DMS53 treated with DMSO at 0.1 percent for 48 hours (cell line): ENCODE results near the gene BAG2.
A peak's percentile ranks its signal among the peaks of the same experiment; 100 is the strongest.

Experiments
- DNase-seq: peaks from one replicate; lab custom pipeline; 2025; ENCODE audit not compliant: unreplicated experiment; lab: John Stamatoyannopoulos, UW

BAG2 gene

GRCh38 chr6:57172136-57173055 lies at the start of gene BAG2:
Gene BAG2, plus strand, starts transcription at chr6:57172326. Its CDS starts 372 bp downstream, at chr6:57172698.
- peak; percentile 62 for DNase-seq

- no peak for DNase-seq
Observed at GRCh38 chr6:57123111-57123510, 49.0 kb upstream of the BAG2 start.

DNA sequence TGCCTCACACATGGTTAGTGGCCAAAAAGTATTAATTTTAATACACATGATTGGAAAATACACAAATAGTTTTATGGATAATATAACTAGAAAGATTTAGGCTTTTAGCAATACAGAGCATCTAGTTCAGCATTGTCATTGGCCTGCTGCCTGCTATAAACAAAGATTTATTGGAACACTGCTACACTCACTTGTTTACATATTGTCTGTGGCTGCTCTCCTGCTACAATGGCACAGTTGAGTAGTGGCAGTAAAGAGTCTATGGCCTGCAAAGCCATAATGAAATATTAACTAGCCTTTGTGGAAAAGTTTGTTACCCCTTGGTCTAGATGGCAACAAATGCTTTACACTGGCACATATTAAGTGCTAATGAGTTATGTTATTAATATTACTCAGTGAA lies 44.4 kb upstream of the BAG2 start:
- DNase-seq = no peak

DNA sequence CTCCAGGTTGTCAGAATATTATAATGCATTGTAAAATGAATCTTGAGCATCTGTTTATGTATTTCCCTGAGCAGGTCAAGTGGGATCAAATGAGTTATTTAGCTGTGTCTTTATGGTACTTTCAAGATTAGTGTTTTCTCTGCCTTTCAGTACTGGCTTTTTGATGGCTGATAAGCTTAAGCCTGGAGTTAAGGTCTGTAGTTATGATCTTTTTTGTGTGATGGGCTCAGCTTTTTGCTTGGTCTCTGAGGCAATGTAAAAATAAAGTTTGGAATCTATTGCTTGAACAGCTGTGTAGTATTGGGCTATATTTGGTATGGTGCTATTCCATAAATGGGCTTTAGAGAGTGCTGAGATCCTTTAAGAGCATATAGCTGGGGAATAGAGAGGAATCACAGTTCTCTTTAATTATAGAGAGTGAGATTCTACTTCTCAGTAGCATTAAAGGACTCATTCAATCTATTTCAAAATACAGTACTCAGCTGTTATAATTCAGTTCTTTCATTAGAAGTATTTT lies 41.4 kb upstream of the BAG2 start:
- DNase-seq = no peak

GRCh38 chr6:57134954-57135353 lies 37.2 kb upstream of the BAG2 start:
- DNase-seq = no peak

DNA sequence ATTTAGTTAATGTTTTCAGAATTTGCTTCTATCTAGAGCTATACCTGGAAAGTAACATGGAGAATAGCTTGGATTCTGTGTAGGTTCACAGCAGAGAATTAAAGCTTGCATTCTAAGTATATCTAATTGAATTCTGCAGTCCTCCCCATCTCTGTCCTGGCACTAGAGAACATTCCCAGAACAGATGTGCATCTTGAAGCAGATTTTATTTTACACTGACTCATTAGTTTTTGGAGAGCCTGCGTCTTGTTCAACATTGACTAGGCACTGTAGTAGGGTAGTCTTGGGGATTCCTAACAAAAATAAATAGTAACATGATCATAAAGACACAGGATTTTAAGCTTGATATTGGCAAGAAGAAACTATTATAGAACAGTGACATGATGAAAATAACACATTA lies 36.2 kb upstream of the BAG2 start:
- DNase-seq = no peak

GRCh38 chr6:57137350-57137749 lies 34.8 kb upstream of the BAG2 start:
- DNase-seq = no peak

DNA sequence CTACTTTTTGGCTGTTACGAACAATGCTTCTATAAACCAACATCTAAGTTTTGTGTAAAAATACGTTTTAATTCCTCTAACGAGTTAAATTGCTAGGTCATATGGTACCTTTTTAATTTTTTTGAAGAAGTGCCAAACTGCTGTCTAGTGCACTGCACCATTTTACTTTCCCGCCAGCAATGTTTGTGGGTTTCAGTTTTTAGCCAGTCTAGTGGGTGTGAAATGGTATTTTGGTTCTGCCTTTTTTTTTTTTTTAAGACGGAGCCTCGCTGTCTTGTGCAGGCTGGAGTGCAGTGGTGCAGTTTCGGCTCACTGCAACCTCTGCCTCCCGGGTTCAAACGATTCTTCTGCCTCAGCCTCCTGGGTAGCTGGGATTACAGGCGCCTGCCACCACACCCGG lies 34.1 kb upstream of the BAG2 start:
- no peak for DNase-seq

- DNase-seq = no peak
Observed at GRCh38 chr6:57141451-57142177, 30.5 kb upstream of the BAG2 start.

GRCh38 chr6:57142178-57142525 lies 30.0 kb upstream of the BAG2 start:
- no peak for DNase-seq

DNA sequence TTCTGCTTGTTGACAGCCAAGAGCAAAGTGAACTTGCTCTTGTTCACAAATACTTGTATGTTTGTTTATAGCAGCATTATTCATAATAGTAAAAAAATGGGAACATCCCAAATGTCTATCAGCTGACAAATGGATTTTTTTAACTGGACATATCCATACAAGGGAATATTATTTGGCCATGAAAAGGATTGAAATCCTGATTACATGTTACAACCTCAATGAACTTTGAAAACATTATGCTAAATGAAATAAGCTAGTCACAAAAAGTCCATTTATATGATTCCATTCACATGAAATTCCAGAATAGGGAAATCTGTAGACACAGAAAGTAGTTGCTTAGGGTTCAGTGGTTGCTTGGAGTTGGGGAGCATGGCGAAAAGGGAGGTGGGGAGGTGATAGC lies 28.4 kb upstream of the BAG2 start:
- DNase-seq = no peak

GRCh38 chr6:57147401-57147800 lies 24.7 kb upstream of the BAG2 start:
- DNase-seq = no peak

GRCh38 chr6:57147955-57148858 lies 23.9 kb upstream of the BAG2 start:
- no peak for DNase-seq

- DNase-seq = no peak
Observed at GRCh38 chr6:57158658-57159057, 13.5 kb upstream of the BAG2 start.

DNA sequence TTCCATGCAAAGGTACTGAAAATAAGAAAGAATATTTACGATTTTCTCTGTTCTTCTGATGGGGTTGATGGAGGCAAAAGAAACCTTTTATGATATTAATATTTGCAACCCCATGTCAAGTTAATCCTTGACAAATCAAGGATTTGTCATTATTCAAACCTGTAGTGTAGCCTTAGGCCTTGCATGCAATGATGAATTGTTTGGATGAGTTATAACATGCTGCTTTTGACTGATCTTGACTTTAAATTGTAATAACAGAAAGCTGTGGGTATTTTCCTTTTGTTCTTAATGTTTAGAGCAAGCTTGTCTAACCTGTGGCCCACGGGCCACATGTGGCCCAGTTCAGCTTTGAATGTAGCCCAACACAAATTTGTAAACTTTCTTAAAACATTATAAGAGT lies 13.0 kb upstream of the BAG2 start:
- DNase-seq = no peak

- DNase-seq = no peak
Observed at GRCh38 chr6:57162028-57162427, 10.1 kb upstream of the BAG2 start.

GRCh38 chr6:57162516-57162915 lies 9.6 kb upstream of the BAG2 start:
- DNase-seq = no peak

- DNase-seq = no peak
Observed at GRCh38 chr6:57163956-57164355, 8.2 kb upstream of the BAG2 start.

GRCh38 chr6:57165080-57165479 lies 7.0 kb upstream of the BAG2 start:
- no peak for DNase-seq

DNA sequence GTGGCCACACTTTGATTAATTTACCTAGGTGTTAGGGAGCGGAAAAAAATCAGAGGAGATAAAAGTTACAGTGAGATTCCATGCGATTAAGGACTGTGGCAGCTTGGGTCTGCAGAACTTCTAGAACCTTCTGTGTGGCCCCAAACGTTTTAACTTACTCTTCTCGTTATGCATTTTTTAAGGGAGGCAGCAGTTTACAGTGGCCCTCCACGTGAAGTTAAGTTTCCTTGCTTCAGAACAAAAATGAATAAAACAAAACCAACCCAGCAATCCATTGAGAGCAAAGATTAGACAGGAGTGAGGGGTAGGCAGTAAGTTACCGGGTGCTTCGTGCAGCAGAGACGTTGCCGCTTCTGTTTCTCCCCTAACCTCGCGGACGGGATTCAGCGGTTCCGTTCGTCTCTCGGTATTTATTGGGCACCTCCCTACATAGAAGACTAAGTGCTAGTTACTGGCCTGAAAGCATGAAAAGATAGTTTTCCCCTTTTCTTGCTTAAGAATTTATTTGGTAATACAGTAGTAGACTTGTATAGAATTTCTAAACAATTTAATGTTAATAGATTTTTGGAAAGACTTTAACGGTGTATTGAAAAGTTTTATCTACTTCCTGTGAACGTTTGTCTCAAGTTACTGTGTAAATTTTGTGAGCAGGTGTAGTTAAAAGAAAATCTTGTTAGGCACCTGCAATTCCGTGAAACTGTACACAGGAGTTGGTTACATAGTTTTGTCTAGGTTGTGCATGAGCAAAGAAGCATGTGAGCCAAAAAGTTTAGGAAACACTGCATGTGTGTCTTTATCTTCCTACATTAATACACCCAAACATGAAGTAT lies 1.1 kb downstream of the BAG2 start:
- DNase-seq = peak; percentile 35
